Right hindlimb (tissue), 1 donor: ENCODE results near the gene DYNLRB2.
A peak's percentile ranks its signal among the peaks of the same experiment; 100 is the strongest.

ENCODE experiments used
- DNase-seq: peaks from one replicate; pipeline ENCODE4 v3.0.0-alpha.2; 2018

The DYNLRB2 gene

DNA sequence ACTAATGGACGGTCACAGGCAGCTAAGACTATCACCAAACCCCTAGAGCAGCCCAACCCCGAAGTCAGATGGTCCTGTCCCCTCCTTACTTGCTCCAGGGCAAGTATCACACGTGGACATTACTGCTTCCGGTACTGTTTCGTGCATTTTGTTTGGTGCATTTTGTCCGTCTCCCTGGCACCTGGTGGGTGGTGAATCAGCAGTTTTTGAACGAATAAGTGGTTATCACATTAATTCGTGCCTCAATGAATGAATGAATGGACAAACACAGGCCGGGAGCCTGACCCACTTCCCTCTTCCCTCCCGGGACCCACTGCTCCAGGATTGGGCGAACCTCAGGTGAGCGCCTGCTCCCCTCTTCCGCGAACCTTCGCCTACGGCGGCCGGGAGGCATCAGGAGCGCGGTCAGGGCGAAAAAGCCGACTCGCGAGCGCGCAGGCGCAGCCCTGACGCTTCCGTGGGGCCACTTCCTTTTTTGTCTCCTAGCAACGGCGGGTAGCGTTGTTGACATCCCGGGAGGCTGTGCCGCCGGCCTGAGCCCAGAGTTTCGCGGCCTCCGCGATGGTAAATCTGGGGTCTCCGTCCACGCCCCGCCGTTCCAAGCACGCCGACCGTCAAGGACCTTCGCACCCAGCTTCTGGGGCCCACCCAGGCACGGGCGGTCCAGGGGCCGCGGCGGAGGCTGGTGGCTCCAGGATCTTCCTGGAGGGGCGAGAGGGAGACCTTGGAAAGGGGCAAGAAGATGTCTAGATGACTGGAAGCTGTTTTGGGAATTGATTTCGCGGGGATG lies at the start of gene DYNLRB2:
TSS of gene DYNLRB2 (plus strand) at position 478 of the 790 bp plus-strand sequence. CDS start at position 562, 84 bp downstream.
- DNase-seq, result peak; percentile 95

DNA sequence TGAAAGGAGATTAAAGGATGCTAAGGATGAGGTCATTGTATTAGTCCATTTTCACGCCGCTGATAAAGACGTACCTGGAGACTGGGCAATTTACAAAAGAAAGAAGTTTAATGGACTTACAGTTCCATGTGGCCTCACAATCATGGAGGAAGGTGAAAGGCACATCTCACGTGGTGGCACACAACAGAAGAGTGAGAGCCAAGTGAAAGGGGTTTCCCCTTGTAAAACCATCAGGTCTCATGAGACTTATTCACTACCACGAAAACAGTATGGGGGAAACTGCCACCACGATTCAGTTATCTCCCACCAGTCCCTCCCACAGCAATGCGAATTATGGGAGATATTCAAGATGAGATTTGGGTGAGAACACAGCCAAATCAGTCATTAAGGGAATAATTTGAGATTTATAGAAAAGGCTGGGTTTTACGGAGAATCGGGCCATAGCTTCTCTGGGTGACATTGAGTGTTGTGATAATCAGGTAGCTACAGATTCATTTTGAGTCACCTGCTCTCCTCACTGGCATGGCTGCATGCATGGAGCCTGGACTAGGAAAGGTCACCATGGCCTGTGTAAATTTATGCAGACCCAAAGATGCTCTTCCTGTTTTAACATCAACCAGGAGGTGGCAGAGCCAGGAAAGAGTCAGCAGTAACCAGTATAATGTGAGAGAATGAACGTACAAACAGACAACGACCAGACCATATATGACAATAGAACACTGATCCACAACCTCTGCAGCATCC lies 40.5 kb upstream of the DYNLRB2 start:
- no peak for DNase-seq

GRCh38 chr16:80500961-80501525 lies 39.8 kb upstream of the DYNLRB2 start:
- DNase-seq, result no peak

- DNase-seq, result no peak
Measured at GRCh38 chr16:80503107-80503506, 37.7 kb upstream of the DYNLRB2 start.

DNA sequence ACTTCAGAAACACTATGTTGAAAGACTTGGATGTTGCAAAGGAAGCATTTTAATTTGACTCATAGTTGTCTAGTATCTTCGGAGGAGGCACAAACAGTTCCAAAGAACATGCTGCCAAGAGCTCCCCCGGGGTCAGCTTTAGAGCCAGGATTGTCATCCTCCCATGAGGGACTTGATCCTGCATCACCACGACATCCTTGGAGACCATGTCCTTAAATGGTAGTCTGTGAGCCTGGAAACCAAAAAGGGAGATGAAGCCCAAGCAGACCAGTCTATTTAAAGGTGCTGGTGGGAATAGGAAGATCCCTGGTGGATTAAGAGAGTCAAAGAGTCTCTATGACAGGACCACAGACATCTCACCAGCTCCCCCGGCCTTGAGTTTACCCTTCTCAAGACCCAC lies 33.3 kb upstream of the DYNLRB2 start:
- DNase-seq, result no peak

DNA sequence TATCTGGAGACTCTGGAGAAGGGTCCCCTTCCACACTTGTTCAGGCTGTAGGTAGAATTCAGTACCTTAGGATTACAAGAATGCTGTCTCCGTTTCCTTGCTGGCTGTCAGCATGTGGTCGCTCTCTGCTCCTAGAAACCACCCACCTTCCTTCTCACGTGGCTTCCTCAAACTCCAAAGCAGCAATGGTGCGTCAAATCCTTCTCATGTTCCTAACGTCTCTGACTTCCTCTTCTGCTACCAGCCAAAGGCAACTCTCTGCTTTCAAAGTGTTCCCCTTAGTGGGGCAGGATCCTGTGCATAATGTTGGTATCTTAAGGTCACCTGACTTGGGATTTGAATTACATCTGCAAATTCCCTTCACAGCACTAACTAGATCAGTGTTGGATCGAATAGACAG lies 30.9 kb upstream of the DYNLRB2 start:
- no peak for DNase-seq

- no peak for DNase-seq
Measured at GRCh38 chr16:80511824-80512592, 28.8 kb upstream of the DYNLRB2 start.

GRCh38 chr16:80512593-80512853 lies 28.3 kb upstream of the DYNLRB2 start:
- DNase-seq, result no peak

DNA sequence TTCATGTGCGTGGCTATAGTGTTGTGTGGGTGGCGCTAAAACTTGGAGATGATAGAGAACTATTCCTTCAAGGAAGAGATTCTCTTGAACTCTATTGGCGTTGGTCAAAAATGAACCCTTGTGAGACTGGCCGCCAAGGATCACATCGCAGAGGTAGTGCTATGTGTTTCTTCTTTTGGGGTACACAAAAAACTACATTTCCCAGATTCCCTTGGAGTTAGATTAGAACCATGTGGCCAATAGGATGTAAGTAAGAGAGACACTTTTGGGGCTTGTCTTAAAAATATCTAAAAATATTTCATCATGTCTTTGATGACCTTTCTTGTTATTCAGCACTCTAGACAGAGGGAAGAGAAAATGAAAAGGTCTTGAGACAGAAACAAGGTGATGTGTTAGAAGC lies 25.4 kb upstream of the DYNLRB2 start:
- DNase-seq, result no peak

DNA sequence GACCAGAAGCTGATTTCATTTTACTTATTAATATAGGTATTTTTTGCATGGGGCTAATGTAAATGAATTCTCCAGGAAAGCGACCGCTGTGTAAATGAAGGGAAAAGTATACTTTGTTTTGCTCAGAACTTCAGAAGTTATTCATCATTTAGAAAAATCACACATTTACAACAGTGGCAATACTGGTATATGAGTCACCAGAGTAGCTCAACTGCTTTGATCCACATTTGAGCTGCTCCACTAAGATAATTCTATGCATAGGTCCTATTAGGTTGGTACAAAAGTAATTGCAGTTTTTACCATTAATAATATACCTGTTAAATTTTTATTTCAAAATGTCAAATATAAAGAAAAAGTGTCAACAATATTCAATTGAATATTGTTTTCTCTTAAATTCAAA lies 22.9 kb upstream of the DYNLRB2 start:
- DNase-seq, result no peak

GRCh38 chr16:80518436-80518835 lies 22.4 kb upstream of the DYNLRB2 start:
- DNase-seq, result no peak

- no peak for DNase-seq
Measured at GRCh38 chr16:80519189-80519588, 21.6 kb upstream of the DYNLRB2 start.

- DNase-seq, result no peak
Measured at GRCh38 chr16:80525420-80525819, 15.4 kb upstream of the DYNLRB2 start.

GRCh38 chr16:80526418-80527061 lies 14.3 kb upstream of the DYNLRB2 start:
- peak; percentile 68 for DNase-seq

DNA sequence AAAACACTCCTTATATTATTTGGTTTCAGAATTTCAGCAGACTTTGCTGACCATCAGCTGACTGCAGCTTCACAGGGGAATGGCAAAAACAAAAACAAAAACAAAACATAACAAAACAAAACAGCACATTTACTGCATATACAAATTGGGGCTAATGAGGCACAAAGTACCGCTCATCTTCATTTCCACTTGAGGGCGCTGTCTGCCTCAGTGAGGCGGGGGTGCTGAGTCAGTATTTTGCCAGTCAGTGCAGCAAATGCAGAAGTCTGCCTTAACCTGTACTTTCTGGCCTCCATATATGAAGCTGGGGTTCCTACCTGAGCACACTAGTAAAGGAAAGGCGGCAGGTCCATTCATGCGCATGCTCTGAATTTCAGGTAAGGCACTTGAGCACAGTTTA lies 13.5 kb upstream of the DYNLRB2 start:
- no peak for DNase-seq

DNA sequence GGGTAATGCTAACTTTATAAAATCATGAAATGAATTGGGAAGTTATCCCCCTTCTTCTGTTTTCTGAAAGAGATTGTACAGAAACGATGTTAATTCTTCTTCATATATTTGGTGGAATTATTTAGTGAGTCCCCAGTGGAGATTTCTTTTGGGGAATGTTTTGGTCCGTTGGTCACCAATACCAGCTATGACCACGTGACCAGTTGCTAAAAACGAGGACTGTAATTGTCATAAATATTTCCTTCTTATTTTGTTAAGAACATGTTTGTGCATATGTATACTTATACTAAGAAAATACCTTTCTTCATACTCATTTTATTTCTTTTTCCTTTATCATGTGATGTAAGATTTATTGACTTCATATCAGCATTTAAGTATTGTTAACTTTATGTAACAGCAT lies 10.3 kb upstream of the DYNLRB2 start:
- DNase-seq, result no peak

DNA sequence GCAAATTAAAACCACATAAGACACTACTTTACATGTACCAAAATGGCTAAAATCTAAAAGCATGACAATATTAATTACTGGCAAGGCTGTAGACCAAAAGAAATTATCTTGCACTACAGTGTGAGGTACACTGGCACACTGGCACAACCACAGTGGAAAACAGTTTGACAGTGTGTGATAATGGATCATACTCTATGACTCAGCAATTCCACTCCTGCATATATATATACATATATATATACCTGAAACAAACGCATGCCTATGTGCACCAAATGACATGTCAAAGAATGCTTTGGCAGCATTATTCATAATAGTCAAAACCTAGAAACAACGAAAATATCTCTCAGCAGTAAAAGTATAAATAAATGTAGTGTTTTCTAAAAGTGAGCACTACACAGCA lies 4.6 kb upstream of the DYNLRB2 start:
- no peak for DNase-seq

DNA sequence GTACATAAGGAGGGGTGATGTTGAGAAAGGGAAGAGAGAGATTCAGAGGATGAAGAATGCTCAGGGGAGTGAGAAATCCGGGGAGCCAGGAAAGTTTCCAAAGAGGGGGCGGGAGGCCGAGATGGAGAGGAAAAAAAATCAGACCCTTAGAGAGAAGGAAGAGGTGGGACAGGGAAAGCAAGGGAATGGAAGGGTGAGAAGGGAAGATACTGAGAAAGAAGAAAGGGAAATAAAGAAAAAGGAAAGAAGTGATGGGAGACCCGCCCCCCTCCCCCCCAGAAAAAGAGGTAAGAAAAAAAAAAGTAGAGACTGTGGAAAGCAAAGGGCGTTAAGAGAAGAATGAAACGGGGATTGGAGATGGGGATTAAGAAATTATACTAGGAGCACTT lies 507 bp downstream of the DYNLRB2 start:
- no peak for DNase-seq

GRCh38 chr16:80543162-80543561 lies 2.4 kb downstream of the DYNLRB2 start:
- DNase-seq, result no peak

DNA sequence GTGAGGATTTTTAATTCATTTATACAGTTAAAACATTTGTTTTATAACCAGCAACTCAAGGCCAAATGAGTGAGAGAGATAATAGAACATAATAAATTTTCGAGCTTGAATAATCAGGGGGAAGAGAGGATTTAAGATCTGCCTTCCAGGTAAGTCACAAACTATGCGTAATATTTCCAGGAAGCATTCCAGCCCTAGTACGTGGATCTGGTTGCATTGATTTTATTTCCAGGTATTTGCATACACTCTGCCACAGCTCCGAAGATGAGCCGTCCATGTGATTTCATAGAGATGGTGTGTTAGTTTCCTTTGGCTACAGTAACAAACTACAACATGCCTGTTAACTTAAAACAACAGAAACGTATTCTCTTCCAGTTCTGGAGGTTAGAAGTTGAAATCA lies 3.5 kb downstream of the DYNLRB2 start:
- no peak for DNase-seq

DNA sequence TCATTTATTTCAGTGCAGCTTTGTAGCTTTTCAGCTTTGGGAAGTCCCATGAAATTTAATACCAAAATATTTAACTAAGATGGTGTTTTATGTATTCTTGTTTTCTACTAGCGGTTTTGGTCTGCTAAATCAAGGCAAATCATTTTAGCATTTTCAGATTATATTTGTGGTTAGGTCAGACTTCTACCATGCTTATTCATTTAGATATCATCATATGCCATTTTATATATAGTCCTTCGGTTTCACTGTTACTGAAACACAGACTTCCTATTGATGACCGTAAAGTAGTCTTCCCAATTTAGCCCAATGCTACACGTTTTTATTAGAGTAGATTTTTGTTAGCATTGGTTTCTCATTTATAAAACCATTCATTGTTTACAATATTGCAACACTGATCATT lies 5.5 kb downstream of the DYNLRB2 start:
- no peak for DNase-seq

- DNase-seq, result no peak
Measured at GRCh38 chr16:80547145-80547544, 6.4 kb downstream of the DYNLRB2 start.

DNA sequence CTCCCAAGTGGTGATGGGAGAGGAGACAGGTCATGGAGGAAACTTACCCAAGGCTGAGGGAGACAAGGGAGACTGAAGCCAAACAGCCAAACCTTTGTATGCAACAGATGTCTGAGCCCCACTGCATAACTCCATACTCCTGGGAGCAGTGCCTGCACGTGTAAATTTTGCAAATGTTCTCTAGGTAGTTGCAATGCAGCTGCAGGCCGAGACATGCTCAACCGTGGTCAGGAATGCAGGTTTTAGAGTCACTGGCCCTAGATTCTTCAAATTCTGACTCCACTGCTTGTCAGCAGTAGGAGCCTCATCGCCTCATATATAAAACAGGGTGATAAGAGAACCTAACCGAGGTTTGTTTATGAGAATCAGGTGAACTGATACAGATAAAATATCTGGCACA lies 11.5 kb downstream of the DYNLRB2 start:
- DNase-seq, result no peak
